Neural crest cell (in vitro differentiated cells): Measurements from ENCODE around the gene CLEC10A. TPM values are rescaled to one million over a fixed set of nuclear protein-coding genes. Genes with fewer than 3 reads are reported as not detected.
"Not testable (repeated sequence)": the region's sequence is repeated elsewhere in the genome, so short reads cannot be mapped to it uniquely, and the experiment has no call there.

Source experiments
- DNase-seq: peaks from one replicate; pipeline ENCODE4 v3.0.0; 2021; ENCODE audit warnings: low read depth, mixed read lengths, low spot score
- H3K27ac Mint-ChIP-seq: one replicate; pipeline ENCODE4 v1.8.0; 2021; ENCODE audit warnings: mild to moderate bottlenecking, mixed read lengths; ENCODE audit not compliant: unreplicated experiment
- H3K27me3 Mint-ChIP-seq: 2 replicates; pipeline ENCODE4 v1.8.0; 2021; ENCODE audit warnings: low read depth, mild to moderate bottlenecking, mixed read lengths
- H3K36me3 Mint-ChIP-seq: 2 replicates; pipeline ENCODE4 v1.8.0; 2021; ENCODE audit warnings: low read depth, mild to moderate bottlenecking, mixed read lengths
- H3K4me1 Mint-ChIP-seq: 2 replicates; pipeline ENCODE4 v1.8.0; 2021; ENCODE audit warnings: mixed read lengths
- H3K4me3 Mint-ChIP-seq: one replicate; pipeline ENCODE4 v1.8.0; 2021; ENCODE audit warnings: mild to moderate bottlenecking, mixed read lengths
- H3K9me3 Mint-ChIP-seq: 2 replicates; pipeline ENCODE4 v1.8.0; 2021; ENCODE audit warnings: mixed read lengths
- long read RNA-seq: library from polyadenylated mRNA; unstranded; transcript quantifications from one replicate; pipeline ENCODE4 v2.0.0, GENCODE V29; 2020
- total RNA-seq: library from RNA; stranded (reverse); gene quantifications from 2 replicates; pipeline ENCODE4 v1.2.1, GENCODE V29; 2021
- TF ChIP-seq, protein P1 (sequence below): fragments of 200-600 bp; sonication (generic); conservative IDR thresholded peaks from 2 replicates; pipeline ENCODE4 v1.5.0; 2021; ENCODE audit warnings: antibody characterized with exemption, mild to moderate bottlenecking

CLEC10A gene, protein sequence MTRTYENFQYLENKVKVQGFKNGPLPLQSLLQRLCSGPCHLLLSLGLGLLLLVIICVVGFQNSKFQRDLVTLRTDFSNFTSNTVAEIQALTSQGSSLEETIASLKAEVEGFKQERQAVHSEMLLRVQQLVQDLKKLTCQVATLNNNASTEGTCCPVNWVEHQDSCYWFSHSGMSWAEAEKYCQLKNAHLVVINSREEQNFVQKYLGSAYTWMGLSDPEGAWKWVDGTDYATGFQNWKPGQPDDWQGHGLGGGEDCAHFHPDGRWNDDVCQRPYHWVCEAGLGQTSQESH
- total RNA-seq: not detected in 2 replicates
- long read RNA-seq: 0 reads

DNA sequence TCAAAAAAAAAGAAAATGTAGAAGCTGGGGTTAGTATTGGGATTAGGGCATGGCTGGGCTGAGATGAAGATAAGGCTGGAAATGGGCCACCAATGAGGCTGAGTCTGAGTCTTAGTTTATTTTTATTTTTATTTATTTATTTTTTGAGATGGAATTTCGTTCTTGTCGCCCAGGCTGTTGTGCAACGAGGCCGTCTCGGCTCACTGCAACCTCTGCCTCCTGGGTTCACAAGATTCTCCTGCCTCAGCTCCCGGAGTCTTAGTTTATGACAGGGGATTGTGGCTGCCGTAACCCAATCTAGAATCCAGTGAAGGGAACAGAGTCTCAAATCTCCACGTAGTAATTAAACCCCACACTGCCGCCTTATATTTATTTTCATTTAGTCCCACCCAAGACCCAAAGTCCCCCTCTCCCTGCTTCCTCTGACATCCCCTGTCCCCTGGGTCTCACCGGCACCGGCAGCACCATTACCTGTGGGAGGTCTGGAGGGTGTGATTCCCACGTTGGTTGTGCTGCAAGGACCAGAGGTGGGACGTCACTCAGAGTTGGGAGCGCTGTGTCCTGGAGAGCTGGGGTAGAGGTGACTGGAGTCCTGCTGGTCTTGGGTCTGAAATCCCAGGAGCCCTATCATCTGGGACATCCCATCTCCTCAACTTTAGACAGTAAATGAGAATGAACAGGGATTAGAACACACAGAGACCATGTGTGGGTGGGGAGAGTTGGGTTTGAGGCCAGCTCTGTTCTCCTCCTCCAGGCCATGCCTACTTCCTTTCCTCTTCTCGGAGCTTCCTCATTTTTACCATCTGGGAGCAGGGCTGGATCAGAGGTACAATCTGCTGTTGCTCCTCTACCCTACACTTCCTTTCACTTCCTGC is at the start of gene CLEC10A:
TSS of gene CLEC10A (minus strand) at position 671 of the 875 bp plus-strand sequence. CDS start 1,439 bp downstream, outside the sequence.
- DNase-seq: no peak
- TF ChIP-seq, protein P1, sequence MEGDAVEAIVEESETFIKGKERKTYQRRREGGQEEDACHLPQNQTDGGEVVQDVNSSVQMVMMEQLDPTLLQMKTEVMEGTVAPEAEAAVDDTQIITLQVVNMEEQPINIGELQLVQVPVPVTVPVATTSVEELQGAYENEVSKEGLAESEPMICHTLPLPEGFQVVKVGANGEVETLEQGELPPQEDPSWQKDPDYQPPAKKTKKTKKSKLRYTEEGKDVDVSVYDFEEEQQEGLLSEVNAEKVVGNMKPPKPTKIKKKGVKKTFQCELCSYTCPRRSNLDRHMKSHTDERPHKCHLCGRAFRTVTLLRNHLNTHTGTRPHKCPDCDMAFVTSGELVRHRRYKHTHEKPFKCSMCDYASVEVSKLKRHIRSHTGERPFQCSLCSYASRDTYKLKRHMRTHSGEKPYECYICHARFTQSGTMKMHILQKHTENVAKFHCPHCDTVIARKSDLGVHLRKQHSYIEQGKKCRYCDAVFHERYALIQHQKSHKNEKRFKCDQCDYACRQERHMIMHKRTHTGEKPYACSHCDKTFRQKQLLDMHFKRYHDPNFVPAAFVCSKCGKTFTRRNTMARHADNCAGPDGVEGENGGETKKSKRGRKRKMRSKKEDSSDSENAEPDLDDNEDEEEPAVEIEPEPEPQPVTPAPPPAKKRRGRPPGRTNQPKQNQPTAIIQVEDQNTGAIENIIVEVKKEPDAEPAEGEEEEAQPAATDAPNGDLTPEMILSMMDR: no peak
- no peak within 1 kb of the TSS for H3K27ac Mint-ChIP-seq
- no peaks in the 10 kb centered on the region for H3K27me3 Mint-ChIP-seq
- H3K4me3 Mint-ChIP-seq: no peak within 1 kb of the TSS
- peaks cover 9% of the 10 kb centered on the region for H3K9me3 Mint-ChIP-seq
- H3K4me1 Mint-ChIP-seq: no peaks in the 10 kb centered on the region
- H3K36me3 Mint-ChIP-seq: no peaks in the 10 kb centered on the region

DNA sequence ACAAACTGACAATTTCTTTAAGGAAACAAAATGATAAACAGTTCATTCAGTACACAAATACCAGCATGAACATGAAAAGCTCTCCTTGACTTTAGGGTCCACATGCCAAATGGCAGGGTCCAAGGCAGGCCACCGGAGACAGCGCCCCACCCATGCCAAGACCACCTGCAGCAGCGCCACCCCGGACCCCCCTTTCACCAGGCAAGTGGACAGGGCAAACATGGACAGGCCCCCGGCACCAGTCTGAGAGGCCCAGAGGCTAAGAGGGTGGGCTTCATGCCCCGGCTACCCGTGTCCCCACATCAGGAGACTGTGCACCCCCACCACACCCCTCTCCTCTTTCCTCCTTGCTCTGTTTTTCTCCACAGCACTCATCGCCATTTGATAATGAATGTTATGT is 49.3 kb upstream of the CLEC10A start:
- no peak overlapping the region for H3K4me3 Mint-ChIP-seq
- peaks cover 28% of the 10 kb centered on the region for H3K4me1 Mint-ChIP-seq
- no peaks in the 10 kb centered on the region for H3K9me3 Mint-ChIP-seq
- H3K36me3 Mint-ChIP-seq: no peaks in the 10 kb centered on the region
- DNase-seq: no peak
- H3K27ac Mint-ChIP-seq: no peak overlapping the region
- H3K27me3 Mint-ChIP-seq: peaks cover 17% of the 10 kb centered on the region
- TF ChIP-seq, protein P1: no peak

DNA sequence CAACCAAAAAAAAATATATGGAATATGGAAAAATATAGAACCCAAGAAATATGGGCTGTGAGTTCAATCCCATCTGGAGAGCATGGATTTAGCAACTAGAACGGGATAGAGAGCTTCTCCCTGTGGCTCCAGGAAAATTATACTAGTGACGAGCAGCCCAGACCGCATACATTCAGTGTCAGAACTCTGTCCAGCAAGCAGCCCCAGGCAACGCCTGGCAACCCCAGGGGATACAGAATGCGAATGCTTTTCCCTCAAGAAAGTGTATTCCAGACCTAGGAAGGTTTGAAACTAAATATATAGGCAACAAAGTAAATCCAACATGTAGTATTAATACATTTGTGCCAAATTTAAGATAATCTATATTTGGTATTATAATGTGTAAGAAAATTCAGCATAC is 48.1 kb upstream of the CLEC10A start:
- DNase-seq: no peak

DNA sequence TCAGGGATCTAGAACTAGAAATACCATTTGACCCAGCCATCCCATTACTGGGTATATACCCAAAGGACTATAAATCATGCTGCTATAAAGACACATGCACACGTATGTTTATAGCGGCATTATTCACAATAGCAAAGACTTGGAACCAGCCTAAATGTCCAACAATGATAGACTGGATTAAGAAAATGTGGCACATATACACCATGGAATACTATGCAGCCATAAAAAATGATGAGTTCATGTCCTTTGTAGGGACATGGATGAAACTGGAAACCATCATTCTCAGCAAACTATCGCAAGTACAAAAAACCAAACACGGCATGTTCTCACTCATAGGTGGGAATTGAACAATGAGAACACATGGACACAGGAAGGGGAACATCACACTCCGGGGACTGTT is 47.5 kb upstream of the CLEC10A start:
- H3K4me3 Mint-ChIP-seq, H3K27ac Mint-ChIP-seq, DNase-seq, H3K36me3 Mint-ChIP-seq, H3K27me3 Mint-ChIP-seq, H3K9me3 Mint-ChIP-seq: not testable (repeated sequence)
- H3K4me1 Mint-ChIP-seq: peaks cover 15% of the 10 kb centered on the region

More for the DNA sequence above, 48.1 kb upstream of the CLEC10A start:
- Mint-ChIP-seq H3K4me1 (peaks cover 21% of the 10 kb centered on the region), H3K9me3 (no peaks in the 10 kb centered on the region), H3K27me3 (peaks cover 11% of the 10 kb centered on the region), H3K4me3 (no peak overlapping the region), H3K36me3 (no peaks in the 10 kb centered on the region), H3K27ac (no peak overlapping the region)
- TF ChIP-seq, protein P1: no peak

DNA sequence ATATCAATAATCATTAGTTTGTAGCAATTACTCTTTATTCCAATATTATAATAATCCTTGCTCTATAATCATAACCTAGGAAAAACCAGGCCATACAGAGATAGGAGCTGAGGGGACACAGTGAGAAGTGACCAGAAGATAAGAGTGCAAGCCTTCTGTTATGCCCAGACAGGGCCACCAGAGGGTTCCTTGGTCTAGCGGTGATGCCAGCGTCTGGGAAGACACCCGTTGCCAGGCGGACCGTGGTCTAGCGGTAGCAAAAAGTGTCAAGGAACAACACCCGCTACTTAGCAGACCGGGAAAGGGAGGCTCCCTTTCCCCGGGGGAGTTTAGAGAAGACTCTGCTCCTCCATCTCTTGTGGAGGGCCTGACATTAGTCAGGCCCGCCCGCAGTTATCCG is 46.3 kb upstream of the CLEC10A start:
- not testable (repeated sequence) for H3K27me3 Mint-ChIP-seq, DNase-seq, H3K9me3 Mint-ChIP-seq, H3K4me1 Mint-ChIP-seq, H3K36me3 Mint-ChIP-seq, H3K27ac Mint-ChIP-seq, H3K4me3 Mint-ChIP-seq

DNA sequence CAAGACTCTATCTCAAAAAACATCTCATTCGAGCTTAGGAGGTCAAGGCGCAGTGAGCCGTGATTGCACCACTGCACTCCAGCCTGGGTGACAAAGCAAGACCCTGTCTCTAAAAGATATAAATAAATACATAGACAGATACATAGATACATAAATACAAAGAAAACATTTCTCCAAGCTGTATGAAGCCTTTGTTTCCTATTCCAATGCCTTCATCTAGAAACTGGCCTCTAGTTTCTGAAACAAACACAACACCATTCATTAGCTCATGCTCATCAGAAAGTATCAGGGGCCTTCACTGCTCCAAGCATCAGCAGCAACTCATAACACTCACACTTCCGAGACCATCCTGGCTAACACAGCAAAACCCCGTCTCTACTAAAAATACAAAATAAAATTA is 44.9 kb upstream of the CLEC10A start:
- Mint-ChIP-seq H3K36me3 (no peaks in the 10 kb centered on the region), H3K4me3 (no peak overlapping the region), H3K4me1 (no peaks in the 10 kb centered on the region), H3K9me3 (no peaks in the 10 kb centered on the region), H3K27me3 (peaks cover 9% of the 10 kb centered on the region), H3K27ac (no peak overlapping the region)
- TF ChIP-seq, protein P1: no peak
- DNase-seq: no peak
